ENCODE data around the gene OR56B4.

- TF ChIP-seq CTCF (conservative IDR thresholded peaks at IDR 0.05; ENCODE audit: low read length) (no peak), EZH2phosphoT487 (IDR thresholded peaks at IDR 0.05; ENCODE audit: borderline replicate concordance) (no peak)
Measured at GRCh38 chr11:6083129-6083528, 24.4 kb upstream of the OR56B4 start.

All from Loucy (cell line).